HepG2 (cell line): Measurements from ENCODE around the gene C2orf42. TPM values are rescaled to one million over a fixed set of nuclear protein-coding genes. Genes with fewer than 3 reads are reported as not detected.

Source experiments
- DNMT1 ChIP-seq: sonication (generic); formaldehyde crosslinking; IDR thresholded peaks from 2 replicates; pipeline ENCODE4 v1.5.1; 2020; ENCODE audit warnings: mild to moderate bottlenecking, missing genetic modification reagents
- GFI1 ChIP-seq: sonication (generic); formaldehyde crosslinking; IDR thresholded peaks from 2 replicates; pipeline ENCODE4 v1.5.0; 2020; ENCODE audit warnings: missing genetic modification reagents, mild to moderate bottlenecking, borderline replicate concordance
- HDAC6 ChIP-seq: fragments of 200-600 bp; sonication (generic); IDR thresholded peaks from 2 replicates; pipeline ENCODE4 v1.7.0; 2017; ENCODE audit warnings: mild to moderate bottlenecking, antibody characterized with exemption, low read length, low read depth
- HMGXB3 ChIP-seq: sonication (generic); formaldehyde crosslinking; IDR thresholded peaks from 2 replicates; pipeline ENCODE4 v1.4.0; 2020; ENCODE audit warnings: missing genetic modification reagents, borderline replicate concordance
- KDM1A ChIP-seq: IDR thresholded peaks from 2 replicates; pipeline ENCODE4 v1.6.1; 2016; ENCODE audit warnings: missing compliant biosample characterization
- MED8 ChIP-seq: sonication (generic); formaldehyde crosslinking; IDR thresholded peaks from 2 replicates; pipeline ENCODE4 v1.8.1; 2023; ENCODE audit warnings: mild to moderate bottlenecking, missing genetic modification reagents; ENCODE audit not compliant: insufficient replicate concordance
- NFE2 ChIP-seq: sonication (generic); formaldehyde crosslinking; IDR thresholded peaks from 2 replicates; pipeline ENCODE4 v1.4.0; 2020; ENCODE audit warnings: missing genetic modification reagents
- PITX1 ChIP-seq: sonication (generic); formaldehyde crosslinking; IDR thresholded peaks from 2 replicates; pipeline ENCODE4 v1.5.1; 2020; ENCODE audit warnings: mild to moderate bottlenecking, missing genetic modification reagents
- SALL1 ChIP-seq: sonication (generic); formaldehyde crosslinking; IDR thresholded peaks from 2 replicates; pipeline ENCODE4 v1.8.0; 2022; ENCODE audit warnings: mild to moderate bottlenecking, missing genetic modification reagents
- SKI ChIP-seq: fragments of 450-650 bp; IDR thresholded peaks from one replicate; pipeline ENCODE4 v1.6.1; 2018; ENCODE audit warnings: mild to moderate bottlenecking; ENCODE audit not compliant: partially characterized antibody
- TFE3 ChIP-seq: IDR thresholded peaks from 2 replicates; pipeline ENCODE4 v1.6.1; 2016
- ZFP62 ChIP-seq: sonication (generic); formaldehyde crosslinking; IDR thresholded peaks from 2 replicates; pipeline ENCODE4 v1.4.0; 2020; ENCODE audit warnings: missing genetic modification reagents
- ZNF20 ChIP-seq: sonication (generic); formaldehyde crosslinking; IDR thresholded peaks from 2 replicates; pipeline ENCODE4 v1.4.0; 2020; ENCODE audit warnings: mild to moderate bottlenecking, moderate library complexity, missing genetic modification reagents
- ZNF235 ChIP-seq: sonication (generic); formaldehyde crosslinking; IDR thresholded peaks from 2 replicates; pipeline ENCODE4 v1.8.1; 2023; ENCODE audit warnings: mild to moderate bottlenecking, missing genetic modification reagents, borderline replicate concordance
- ZNF382 ChIP-seq: sonication (generic); formaldehyde crosslinking; IDR thresholded peaks from 2 replicates; pipeline ENCODE4 v1.5.0; 2020; ENCODE audit warnings: missing genetic modification reagents, mild to moderate bottlenecking, borderline replicate concordance
- ZNF383 ChIP-seq: sonication (generic); formaldehyde crosslinking; IDR thresholded peaks from 2 replicates; pipeline ENCODE4 v1.4.0; 2020; ENCODE audit warnings: missing genetic modification reagents, mild to moderate bottlenecking, borderline replicate concordance
- ZNF614 ChIP-seq: IDR thresholded peaks from 2 replicates; pipeline ENCODE4 v1.6.1; 2018; ENCODE audit warnings: missing biosample characterization, missing genetic modification reagents, inconsistent platforms, borderline replicate concordance
- ZNF629 ChIP-seq: sonication (generic); formaldehyde crosslinking; conservative IDR thresholded peaks from 2 replicates; pipeline ENCODE4 v1.5.0; 2020; ENCODE audit warnings: missing genetic modification reagents
- ZSCAN21 ChIP-seq: sonication (generic); formaldehyde crosslinking; IDR thresholded peaks from 2 replicates; pipeline ENCODE4 v1.8.0; 2022; ENCODE audit warnings: mild to moderate bottlenecking, missing genetic modification reagents, moderate library complexity, borderline replicate concordance
- polyA plus RNA-seq, 8 experiments: library from polyadenylated mRNA; depleted of rRNA in 3 of 8; stranded (reverse) in 7 of 8; unstranded in 1 of 8; fragments of >200 nt; fragmentation: Illumina TruSeq in 4 of 8; extraction: Trizol in 4 of 8; gene quantifications; 2 replicates each; pipeline versions ENCODE4 v1.2.1 to v1.2.3, GENCODE V29; 2011 to 2016; ENCODE audit warnings: low read depth in 4 of 8, missing spikeins in 1 of 8, mixed read lengths in 1 of 8; ENCODE audit not compliant: insufficient read depth in 1 of 8
- total RNA-seq, 5 experiments: library from RNA; depleted of rRNA; stranded (reverse); fragments of >200 nt; fragmentation: Illumina TruSeq; extraction: Trizol; gene quantifications; 2 replicates each; pipeline ENCODE4 v1.2.3, GENCODE V29; 2016; ENCODE audit warnings: low read depth in 1 of 5
- TF ChIP-seq, protein P1 (sequence below): sonication (generic); formaldehyde crosslinking; IDR thresholded peaks from 2 replicates; pipeline ENCODE4 v1.4.0; 2020; ENCODE audit warnings: missing genetic modification reagents, borderline replicate concordance

The C2orf42 gene
- total and polyA plus RNA-seq, 2 of the 13 experiments (the other 11 are each of a cell fraction or from before 2014, with no cell fraction given): 9.3 to 9.9 TPM

- TF ChIP-seq TFE3 (CRISPR knock-in tag) (no peak), ZNF629 (CRISPR knock-in tag) (no peak), PITX1 (CRISPR knock-in tag) (0 out of 2 replicates have a peak, but pooled peaks have one; percentile 8), ZNF235 (CRISPR knock-in tag) (no peak), ZNF20 (CRISPR knock-in tag) (no peak), HMGXB3 (CRISPR knock-in tag) (no peak), SALL1 (CRISPR knock-in tag) (no peak), ZNF382 (CRISPR knock-in tag) (no peak), KDM1A (CRISPR knock-in tag) (no peak), ZSCAN21 (no peak), ZNF383 (no peak), HDAC6 (no peak), MED8 (CRISPR knock-in tag) (no peak), ZFP62 (CRISPR knock-in tag) (no peak), NFE2 (CRISPR knock-in tag) (no peak), ZNF614 (CRISPR knock-in tag) (peak; percentile 21; the same call in 1 of the 2 replicates), SKI (no peak), GFI1 (CRISPR knock-in tag) (no peak), DNMT1 (CRISPR knock-in tag) (no peak)
- TF ChIP-seq, protein P1, sequence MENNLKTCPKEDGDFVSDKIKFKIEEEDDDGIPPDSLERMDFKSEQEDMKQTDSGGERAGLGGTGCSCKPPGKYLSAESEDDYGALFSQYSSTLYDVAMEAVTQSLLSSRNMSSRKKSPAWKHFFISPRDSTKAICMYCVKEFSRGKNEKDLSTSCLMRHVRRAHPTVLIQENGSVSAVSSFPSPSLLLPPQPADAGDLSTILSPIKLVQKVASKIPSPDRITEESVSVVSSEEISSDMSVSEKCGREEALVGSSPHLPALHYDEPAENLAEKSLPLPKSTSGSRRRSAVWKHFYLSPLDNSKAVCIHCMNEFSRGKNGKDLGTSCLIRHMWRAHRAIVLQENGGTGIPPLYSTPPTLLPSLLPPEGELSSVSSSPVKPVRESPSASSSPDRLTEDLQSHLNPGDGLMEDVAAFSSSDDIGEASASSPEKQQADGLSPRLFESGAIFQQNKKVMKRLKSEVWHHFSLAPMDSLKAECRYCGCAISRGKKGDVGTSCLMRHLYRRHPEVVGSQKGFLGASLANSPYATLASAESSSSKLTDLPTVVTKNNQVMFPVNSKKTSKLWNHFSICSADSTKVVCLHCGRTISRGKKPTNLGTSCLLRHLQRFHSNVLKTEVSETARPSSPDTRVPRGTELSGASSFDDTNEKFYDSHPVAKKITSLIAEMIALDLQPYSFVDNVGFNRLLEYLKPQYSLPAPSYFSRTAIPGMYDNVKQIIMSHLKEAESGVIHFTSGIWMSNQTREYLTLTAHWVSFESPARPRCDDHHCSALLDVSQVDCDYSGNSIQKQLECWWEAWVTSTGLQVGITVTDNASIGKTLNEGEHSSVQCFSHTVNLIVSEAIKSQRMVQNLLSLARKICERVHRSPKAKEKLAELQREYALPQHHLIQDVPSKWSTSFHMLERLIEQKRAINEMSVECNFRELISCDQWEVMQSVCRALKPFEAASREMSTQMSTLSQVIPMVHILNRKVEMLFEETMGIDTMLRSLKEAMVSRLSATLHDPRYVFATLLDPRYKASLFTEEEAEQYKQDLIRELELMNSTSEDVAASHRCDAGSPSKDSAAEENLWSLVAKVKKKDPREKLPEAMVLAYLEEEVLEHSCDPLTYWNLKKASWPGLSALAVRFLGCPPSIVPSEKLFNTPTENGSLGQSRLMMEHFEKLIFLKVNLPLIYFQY: no peak
Measured at GRCh38 chr2:70141212-70141901, 49.5 kb downstream of the C2orf42 start (continued).
